Measurements from ENCODE around the gene PPFIA3. TPM values are rescaled to one million over a fixed set of nuclear protein-coding genes. Genes with fewer than 3 reads are reported as not detected.

Gene PPFIA3
- total RNA-seq, 4 donors from 2014 or later, result 0.68 to 5.7 (median 2.4) TPM

- no peak for TF ChIP-seq CTCF (IDR thresholded peaks at IDR 0.05; ENCODE audit: low read depth)
Observed at GRCh38 chr19:49150944-49151243, 31.6 kb downstream of the PPFIA3 start.

DNA sequence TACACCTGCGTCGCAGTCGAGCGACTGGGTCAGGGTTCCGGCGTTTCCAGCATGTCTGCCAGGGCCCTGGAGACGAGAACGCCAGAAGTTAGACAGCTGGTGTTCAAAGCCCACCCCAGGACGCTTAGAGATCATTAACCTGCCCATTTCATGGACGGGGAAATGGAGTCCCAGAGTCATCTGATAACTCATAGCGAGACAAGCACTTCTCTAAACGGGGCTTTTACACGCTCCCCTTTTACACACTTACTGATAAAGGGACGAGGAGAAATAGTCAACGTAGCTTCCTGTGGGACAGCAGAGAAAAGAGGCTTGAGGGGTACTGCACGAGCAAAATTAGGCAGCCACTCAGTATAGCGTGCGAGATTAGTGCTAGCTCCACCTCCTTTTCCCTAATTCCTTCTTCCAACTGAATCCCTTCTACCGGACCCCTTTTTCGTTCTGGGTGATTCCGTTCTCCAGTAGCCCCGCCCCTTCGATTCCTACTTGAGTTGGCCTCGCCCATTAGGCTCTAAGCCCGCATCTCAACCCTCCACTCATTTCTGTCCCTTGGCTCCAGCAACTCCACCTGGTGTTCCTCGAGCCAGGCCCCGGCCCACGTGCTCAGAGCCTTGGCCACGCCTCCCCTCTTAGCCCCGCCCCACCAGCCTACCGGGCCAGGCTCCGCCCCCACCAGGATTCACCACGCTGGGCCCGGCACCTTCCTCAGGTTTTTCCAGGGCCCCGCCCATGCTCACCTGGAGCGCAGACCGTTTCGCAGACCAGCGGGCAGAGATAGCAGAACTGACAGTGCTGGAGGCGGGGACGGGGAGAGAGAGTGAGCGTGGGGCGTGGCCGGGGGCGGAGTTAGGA, 32.1 kb downstream of the PPFIA3 start:
- no peak for TF ChIP-seq CTCF (IDR thresholded peaks at IDR 0.05; ENCODE audit: low read depth)

- TF ChIP-seq CTCF (IDR thresholded peaks at IDR 0.05; ENCODE audit: low read depth), result no peak
Observed at GRCh38 chr19:49152119-49152550, 32.8 kb downstream of the PPFIA3 start.

DNA sequence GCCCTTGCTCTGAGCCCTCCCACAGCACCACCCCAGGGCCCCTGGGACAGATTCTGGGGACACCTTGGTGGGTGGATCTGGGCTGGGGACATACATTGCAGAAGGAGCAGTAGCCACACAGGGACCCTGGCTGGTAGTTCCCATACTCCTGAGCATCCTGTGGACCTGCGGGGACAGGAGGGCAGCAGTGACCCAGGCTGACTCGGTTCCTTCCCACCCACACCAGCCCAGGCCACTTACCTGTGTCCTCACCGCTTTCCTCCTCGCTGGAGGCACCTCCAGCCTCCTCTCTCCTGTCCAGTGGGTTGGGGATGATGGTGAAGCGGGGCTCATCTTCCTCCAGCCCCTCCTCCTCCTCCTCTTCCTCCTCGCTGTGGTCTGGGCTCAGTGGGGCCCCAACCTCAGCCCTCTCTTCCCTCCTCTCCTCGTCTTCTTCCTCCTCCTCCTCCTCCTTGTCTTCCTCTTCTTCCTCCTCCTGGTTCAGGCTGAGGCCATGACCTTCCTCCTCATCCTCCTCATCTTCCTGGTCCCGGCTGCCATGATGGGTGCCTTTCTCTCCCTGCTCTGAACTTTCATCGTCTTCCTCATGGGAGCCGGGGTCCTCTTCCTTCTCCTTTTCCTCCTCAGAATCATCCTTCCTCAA, 33.9 kb downstream of the PPFIA3 start:
- no peak for TF ChIP-seq CTCF (IDR thresholded peaks at IDR 0.05; ENCODE audit: low read depth)

DNA sequence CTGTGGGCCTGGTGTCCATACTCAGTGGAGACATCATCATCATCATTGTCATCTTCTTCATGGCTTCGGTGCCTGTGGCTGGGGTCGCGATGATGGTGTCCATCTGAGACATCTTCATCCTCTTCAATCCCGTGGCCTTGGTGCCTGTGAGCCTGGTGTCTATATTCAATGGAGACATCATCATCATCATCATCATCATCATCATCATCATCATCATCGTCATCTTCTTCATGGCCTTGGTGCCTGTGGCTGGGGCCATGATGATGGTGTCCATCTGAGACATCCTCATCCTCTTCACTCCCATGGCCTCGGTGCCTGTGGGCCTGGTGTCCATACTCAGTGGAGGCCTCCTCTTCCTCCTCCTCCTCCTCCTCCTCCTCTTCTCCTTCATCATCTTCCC, 34.9 kb downstream of the PPFIA3 start:
- TF ChIP-seq CTCF (IDR thresholded peaks at IDR 0.05; ENCODE audit: low read depth), result no peak

DNA sequence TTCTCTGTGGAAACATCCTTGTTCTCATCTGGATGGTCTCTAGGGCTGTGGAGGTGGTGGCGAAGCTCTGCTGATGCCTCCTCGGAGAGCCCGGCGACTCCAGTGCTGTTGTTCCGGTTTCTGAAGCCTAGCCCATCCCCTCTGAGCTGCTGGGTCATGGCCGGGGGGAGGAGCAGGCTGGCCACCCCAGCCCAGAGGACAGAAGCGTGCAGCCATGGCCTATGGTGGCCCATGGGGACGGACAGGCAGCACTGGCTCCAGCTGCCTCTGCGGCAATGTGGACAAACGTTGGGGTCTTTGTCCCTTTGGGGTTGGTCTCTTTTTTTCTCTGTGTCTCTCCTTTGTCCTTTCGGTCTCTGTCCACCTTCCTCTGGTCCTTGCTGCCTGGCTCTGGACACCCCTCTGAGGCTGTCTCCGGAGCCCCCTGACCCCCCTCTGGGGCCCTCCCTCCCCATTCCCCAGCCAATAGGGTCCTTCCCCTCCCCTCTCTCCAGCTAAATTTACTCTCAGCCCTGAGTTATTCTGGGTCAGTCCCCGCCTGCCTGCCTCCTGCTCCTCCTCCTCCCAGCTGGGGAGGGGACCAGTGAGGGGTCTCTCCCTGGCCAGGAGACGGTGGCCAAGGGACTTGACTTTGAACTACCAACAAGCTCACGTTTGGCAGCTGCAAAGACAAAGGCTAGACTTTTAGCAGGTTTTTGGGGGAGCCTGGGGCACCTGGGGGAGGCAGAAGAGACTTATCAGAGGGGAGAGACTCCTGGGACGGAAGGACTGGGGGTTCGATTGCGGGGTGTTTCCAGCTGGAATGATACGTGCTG, 35.9 kb downstream of the PPFIA3 start, which contains the start of gene HRC:
HRC (minus strand) TSS at position 392 of the 815 bp plus-strand sequence; CDS start at position 233, 159 bp downstream.
- no peak for TF ChIP-seq CTCF (IDR thresholded peaks at IDR 0.05; ENCODE audit: low read depth)

All from subcutaneous adipose tissue (tissue), 4 donors.